Measurements from ENCODE around the gene ABT1. TPM values are rescaled to one million over a fixed set of nuclear protein-coding genes. Genes with fewer than 3 reads are reported as not detected.

ABT1 gene
- polyA plus RNA-seq, 1 donor (not counting 4 experiments of a cell fraction or from before 2014, with no cell fraction given): 16.8 TPM

DNA sequence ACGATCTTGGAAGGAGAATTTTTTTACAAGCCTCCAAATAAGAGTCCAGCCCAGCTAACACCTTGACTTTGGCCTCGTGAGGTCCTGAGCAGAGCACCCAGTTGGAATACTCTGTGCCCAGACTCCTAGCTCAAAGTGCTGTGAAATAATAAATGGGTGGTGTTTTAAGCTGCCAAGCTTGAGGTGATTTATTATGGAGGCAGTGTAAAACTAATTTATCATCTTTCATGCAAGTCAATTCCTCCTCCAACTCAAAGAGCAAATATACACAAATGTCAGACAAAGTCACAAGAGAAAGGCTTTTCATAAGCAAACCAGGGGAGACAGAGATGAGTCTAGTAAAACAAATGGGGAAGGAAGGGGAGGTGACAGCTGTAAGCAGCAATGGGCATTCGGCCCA is 12.7 kb downstream of the ABT1 start:
- H3K9me1 ChIP-seq (ENCODE audit: control insufficient read depth, extremely low read depth, insufficient read depth, low read length): no peaks in the 10 kb centered on the region
- peaks cover 21% of the 10 kb centered on the region for H3K27me3 ChIP-seq (ENCODE audit: control insufficient read depth, extremely low read depth, insufficient read depth, low read length)
- peaks cover 6% of the 10 kb centered on the region for H3K4me1 ChIP-seq (ENCODE audit: control insufficient read depth, extremely low read depth, insufficient read depth, low read length)
- FAIRE-seq (no peak), DNase-seq (ENCODE audit: low read depth, low spot score) (no peak)
- no peak overlapping the region for H3K9ac ChIP-seq (ENCODE audit: control insufficient read depth, extremely low read depth, insufficient read depth, low read length)
- no peak overlapping the region for H3K27ac ChIP-seq (ENCODE audit: control insufficient read depth, insufficient read depth, low read length)
- H4K20me1 ChIP-seq (ENCODE audit: control insufficient read depth, extremely low read depth, insufficient read depth, low read length): no peaks in the 10 kb centered on the region
- TF ChIP-seq EZH2 (IDR thresholded peaks at IDR 0.05; ENCODE audit: low read length) (no peak), CTCF (optimal IDR thresholded peaks at IDR 0.05 in 1 of 3, IDR thresholded peaks at IDR 0.05 in 1 of 3, conservative IDR thresholded peaks at IDR 0.05 in 1 of 3; ENCODE audit: extremely low read depth in 1 of 3, insufficient read depth in 2 of 3, low read length in 3 of 3) (no peak)
- no peak overlapping the region for H3K4me2 ChIP-seq (ENCODE audit: control insufficient read depth, extremely low read depth, insufficient read depth, low read depth, low read length)
- H2AFZ ChIP-seq (ENCODE audit: control insufficient read depth, low read length): no peak overlapping the region
- H3K9me3 ChIP-seq (ENCODE audit: control insufficient read depth, low read depth, low read length): no peaks in the 10 kb centered on the region
- H3K36me3 ChIP-seq (ENCODE audit: control insufficient read depth in 2 of 2, extremely low read depth in 1 of 2, insufficient read depth in 2 of 2, low read length in 2 of 2): no peaks in the 10 kb centered on the region
- H3K4me3 ChIP-seq (ENCODE audit: control insufficient read depth in 2 of 3, extremely low read depth in 1 of 3, insufficient read depth in 2 of 3, low read depth in 1 of 3, low read length in 3 of 3): no peak overlapping the region
- H3K79me2 ChIP-seq (ENCODE audit: control insufficient read depth, insufficient read depth, low read length): no peaks in the 10 kb centered on the region
- dilution Hi-C loops (cut with MboI; ENCODE audit: extremely low pct_ligation_motif_present, low sequenced_read_pairs): no loop called here

GRCh38 chr6:26611599-26611998 is 14.8 kb downstream of the ABT1 start:
- no peak for FAIRE-seq
- peaks cover 31% of the 10 kb centered on the region for H3K27me3 ChIP-seq (ENCODE audit: control insufficient read depth, extremely low read depth, insufficient read depth, low read length)
- no peaks in the 10 kb centered on the region for H4K20me1 ChIP-seq (ENCODE audit: control insufficient read depth, extremely low read depth, insufficient read depth, low read length)
- no peaks in the 10 kb centered on the region for H3K9me1 ChIP-seq (ENCODE audit: control insufficient read depth, extremely low read depth, insufficient read depth, low read length)
- dilution Hi-C loops (cut with MboI; ENCODE audit: extremely low pct_ligation_motif_present, low sequenced_read_pairs): no loop called here
- TF ChIP-seq EZH2 (IDR thresholded peaks at IDR 0.05; ENCODE audit: low read length): no peak
- no peak for TF ChIP-seq CTCF (optimal IDR thresholded peaks at IDR 0.05 in 1 of 3, IDR thresholded peaks at IDR 0.05 in 1 of 3, conservative IDR thresholded peaks at IDR 0.05 in 1 of 3; ENCODE audit: extremely low read depth in 1 of 3, insufficient read depth in 2 of 3, low read length in 3 of 3)
- DNase-seq (ENCODE audit: low read depth, low spot score): no peak
- H2AFZ ChIP-seq (ENCODE audit: control insufficient read depth, low read length): no peak overlapping the region
- no peak overlapping the region for H3K27ac ChIP-seq (ENCODE audit: control insufficient read depth, insufficient read depth, low read length)
- H3K79me2 ChIP-seq (ENCODE audit: control insufficient read depth, insufficient read depth, low read length): no peaks in the 10 kb centered on the region
- no peak overlapping the region for H3K4me2 ChIP-seq (ENCODE audit: control insufficient read depth, extremely low read depth, insufficient read depth, low read depth, low read length)
- H3K36me3 ChIP-seq (ENCODE audit: control insufficient read depth in 2 of 2, extremely low read depth in 1 of 2, insufficient read depth in 2 of 2, low read length in 2 of 2): no peaks in the 10 kb centered on the region
- H3K9me3 ChIP-seq (ENCODE audit: control insufficient read depth, low read depth, low read length): peaks cover 1% of the 10 kb centered on the region
- H3K4me3 ChIP-seq (ENCODE audit: control insufficient read depth in 2 of 3, extremely low read depth in 1 of 3, insufficient read depth in 2 of 3, low read depth in 1 of 3, low read length in 3 of 3): no peak overlapping the region
- no peak overlapping the region for H3K9ac ChIP-seq (ENCODE audit: control insufficient read depth, extremely low read depth, insufficient read depth, low read length)
- H3K4me1 ChIP-seq (ENCODE audit: control insufficient read depth, extremely low read depth, insufficient read depth, low read length): peaks cover 6% of the 10 kb centered on the region

Data from keratinocyte (primary cell).